ENCODE measurements around the gene TOE1.
A peak's percentile ranks its signal among the peaks of the same experiment; 100 is the strongest.

Gene TOE1

GRCh38 chr1:45351508-45351907 is 11.5 kb downstream of the TOE1 start:
- Histone ChIP-seq H3K4me1 (ENCODE audit: control insufficient read depth, low read length) (peaks cover 26% of the 10 kb centered on the region), H3K9me3 (ENCODE audit: control insufficient read depth, insufficient read depth, low read length) (no peaks in the 10 kb centered on the region), H3K36me3 (ENCODE audit: control insufficient read depth, low read length) (peaks cover 2% of the 10 kb centered on the region; the same call in 1 of the 2 replicates), H3K27ac (ENCODE audit: low read depth, low read length) (no peak overlapping the region), H3K4me2 (ENCODE audit: low read length) (no peak overlapping the region), H3K9me2 (replicated peaks; ENCODE audit: control insufficient read depth, low read length) (no peaks in the 10 kb centered on the region), H4K20me1 (ENCODE audit: control insufficient read depth, insufficient read depth, low read depth, low read length) (no peaks in the 10 kb centered on the region), H3K27me3 (ENCODE audit: control insufficient read depth, low read length) (no peaks in the 10 kb centered on the region), H3F3A (ENCODE audit: control insufficient read depth, insufficient read depth) (peaks cover 4% of the 10 kb centered on the region; the same call in 1 of the 2 replicates), H3K79me2 (ENCODE audit: control insufficient read depth, low read length) (no peaks in the 10 kb centered on the region), H3K4me3 (ENCODE audit: low read length) (no peak overlapping the region)
- no peak for TF ChIP-seq EZH2phosphoT487 (IDR thresholded peaks at IDR 0.05; ENCODE audit: borderline replicate concordance, low read length)
- no peak for TF ChIP-seq CTCF (IDR thresholded peaks at IDR 0.05; ENCODE audit: low read depth, low read length, poor library complexity, severe bottlenecking)

GRCh38 chr1:45353685-45354084 is 13.7 kb downstream of the TOE1 start:
- Histone ChIP-seq H4K20me1 (ENCODE audit: control insufficient read depth, insufficient read depth, low read depth, low read length) (no peaks in the 10 kb centered on the region), H3K79me2 (ENCODE audit: control insufficient read depth, low read length) (no peaks in the 10 kb centered on the region), H3K36me3 (ENCODE audit: control insufficient read depth, low read length) (no peaks in the 10 kb centered on the region), H3K27ac (ENCODE audit: low read depth, low read length) (no peak overlapping the region), H3K4me1 (ENCODE audit: control insufficient read depth, low read length) (peaks cover 30% of the 10 kb centered on the region), H3K27me3 (ENCODE audit: control insufficient read depth, low read length) (no peaks in the 10 kb centered on the region), H3K4me3 (ENCODE audit: low read length) (no peak overlapping the region), H3K4me2 (ENCODE audit: low read length) (no peak overlapping the region), H3K9me3 (ENCODE audit: control insufficient read depth, insufficient read depth, low read length) (no peaks in the 10 kb centered on the region), H3K9me2 (replicated peaks; ENCODE audit: control insufficient read depth, low read length) (no peaks in the 10 kb centered on the region), H3F3A (ENCODE audit: control insufficient read depth, insufficient read depth) (peaks cover 4% of the 10 kb centered on the region)
- TF ChIP-seq CTCF (IDR thresholded peaks at IDR 0.05; ENCODE audit: low read depth, low read length, poor library complexity, severe bottlenecking) (no peak), EZH2phosphoT487 (IDR thresholded peaks at IDR 0.05; ENCODE audit: borderline replicate concordance, low read length) (no peak)

- Histone ChIP-seq H3K4me3 (ENCODE audit: low read length) (no peak overlapping the region), H3K79me2 (ENCODE audit: control insufficient read depth, low read length) (no peaks in the 10 kb centered on the region), H4K20me1 (ENCODE audit: control insufficient read depth, insufficient read depth, low read depth, low read length) (no peaks in the 10 kb centered on the region), H3K4me1 (ENCODE audit: control insufficient read depth, low read length) (peaks cover 34% of the 10 kb centered on the region), H3K9me2 (replicated peaks; ENCODE audit: control insufficient read depth, low read length) (no peaks in the 10 kb centered on the region), H3K9me3 (ENCODE audit: control insufficient read depth, insufficient read depth, low read length) (no peaks in the 10 kb centered on the region), H3K4me2 (ENCODE audit: low read length) (peak overlapping the region; percentile 68; the same call in 1 of the 2 replicates), H3F3A (ENCODE audit: control insufficient read depth, insufficient read depth) (peaks cover 7% of the 10 kb centered on the region), H3K36me3 (ENCODE audit: control insufficient read depth, low read length) (no peaks in the 10 kb centered on the region), H3K27ac (ENCODE audit: low read depth, low read length) (no peak overlapping the region), H3K27me3 (ENCODE audit: control insufficient read depth, low read length) (no peaks in the 10 kb centered on the region)
- TF ChIP-seq CTCF (IDR thresholded peaks at IDR 0.05; ENCODE audit: low read depth, low read length, poor library complexity, severe bottlenecking) (no peak), EZH2phosphoT487 (IDR thresholded peaks at IDR 0.05; ENCODE audit: borderline replicate concordance, low read length) (no peak)
Measured at GRCh38 chr1:45354838-45355237, 14.9 kb downstream of the TOE1 start.
